GM13977 (cell line): ENCODE results near the gene RUNX3.

Experiments
- DNase-seq: peaks from one replicate; pipeline ENCODE4 v3.0.0; 2012; ENCODE audit warnings: low spot score
- CTCF ChIP-seq: IDR thresholded peaks from 2 replicates; pipeline ENCODE4 v1.5.1; 2012; ENCODE audit warnings: mild to moderate bottlenecking, control low read depth; ENCODE audit not compliant: insufficient read depth; ENCODE audit errors: extremely low read depth, missing control alignments
- in situ Hi-C: fragments of 300-500 bp; cut with MboI; formaldehyde crosslinking; loops from one replicate; pipeline ENCODE4 v1.12.0; 2022; ENCODE audit warnings: low sequenced_read_pairs, low pct_unique_long_range_greater_than_20kb, mixed read lengths, inconsistent platforms; ENCODE audit not compliant: unreplicated experiment

Gene RUNX3

GRCh38 chr1:24954022-24954421 lies 23.9 kb upstream of the RUNX3 start:
- DNase-seq: no peak
- TF ChIP-seq CTCF: no peak
- in situ Hi-C loops: no loop called here

- in situ Hi-C loops: no loop called here
- DNase-seq: no peak
- TF ChIP-seq CTCF: peak; percentile 16
Measured at GRCh38 chr1:24952413-24952841, 22.4 kb upstream of the RUNX3 start.

- in situ Hi-C loops: no loop called here
- DNase-seq: no peak
Measured at GRCh38 chr1:24951810-24952412, 21.8 kb upstream of the RUNX3 start.

GRCh38 chr1:24951337-24951736 lies 21.3 kb upstream of the RUNX3 start:
- in situ Hi-C loops: no loop called here
- TF ChIP-seq CTCF: no peak
- DNase-seq: no peak

More at GRCh38 chr1:24951810-24952412, 21.8 kb upstream of the RUNX3 start:
- TF ChIP-seq CTCF: no peak

GRCh38 chr1:24949331-24949881 lies 19.3 kb upstream of the RUNX3 start:
- in situ Hi-C loops: no loop called here
- TF ChIP-seq CTCF: no peak
- no peak for DNase-seq

GRCh38 chr1:24948079-24948827 lies 18.2 kb upstream of the RUNX3 start:
- DNase-seq: no peak
- peak; percentile 27 for TF ChIP-seq CTCF
- in situ Hi-C loops: no loop called here
